NCI-H128 (cell line): Measurements from ENCODE around the gene NCF2.

Source experiments
- DNase-seq: peaks from one replicate; lab custom pipeline; 2025; ENCODE audit not compliant: unreplicated experiment; lab: John Stamatoyannopoulos, UW

The NCF2 gene

DNA sequence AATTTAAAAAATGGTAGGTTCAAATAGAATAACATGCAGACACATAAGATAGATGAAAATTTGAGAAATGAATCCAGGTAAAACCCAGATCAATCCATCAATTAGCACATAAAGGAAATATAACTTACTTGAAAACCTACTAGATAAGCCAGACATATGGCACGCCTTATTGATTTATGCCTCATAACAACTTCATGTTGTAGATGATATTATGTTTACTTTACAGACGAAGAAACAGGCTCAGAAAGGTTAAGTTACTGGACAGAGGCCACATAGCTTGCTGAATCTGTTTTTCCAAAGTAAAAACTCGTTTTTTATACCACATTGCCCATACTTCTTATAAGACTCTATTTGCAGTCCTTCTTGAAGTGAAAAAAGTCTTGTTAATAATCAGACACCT, 22.1 kb upstream of the NCF2 start:
- no peak for DNase-seq

DNA sequence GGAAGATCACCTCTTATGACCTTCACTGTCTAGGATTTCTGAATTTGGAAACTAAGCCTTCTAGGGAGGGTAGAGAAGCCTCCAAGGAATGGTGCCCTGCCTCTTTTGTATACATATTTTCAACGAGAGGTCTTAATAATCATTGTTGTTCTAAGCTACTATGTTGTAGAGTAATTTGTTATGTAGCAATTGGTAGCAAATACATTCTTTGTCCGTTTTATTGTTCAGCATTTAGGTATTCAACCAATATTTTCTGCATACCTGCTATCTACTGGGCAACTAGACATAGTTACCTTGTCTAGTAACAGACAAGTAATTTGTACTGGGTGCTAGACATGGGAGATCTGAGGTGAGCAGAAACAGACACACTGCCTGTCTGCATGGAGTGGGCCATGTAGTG, 20.8 kb upstream of the NCF2 start:
- no peak for DNase-seq

GRCh38 chr1:183609759-183610452, 19.6 kb upstream of the NCF2 start:
- DNase-seq = no peak

DNA sequence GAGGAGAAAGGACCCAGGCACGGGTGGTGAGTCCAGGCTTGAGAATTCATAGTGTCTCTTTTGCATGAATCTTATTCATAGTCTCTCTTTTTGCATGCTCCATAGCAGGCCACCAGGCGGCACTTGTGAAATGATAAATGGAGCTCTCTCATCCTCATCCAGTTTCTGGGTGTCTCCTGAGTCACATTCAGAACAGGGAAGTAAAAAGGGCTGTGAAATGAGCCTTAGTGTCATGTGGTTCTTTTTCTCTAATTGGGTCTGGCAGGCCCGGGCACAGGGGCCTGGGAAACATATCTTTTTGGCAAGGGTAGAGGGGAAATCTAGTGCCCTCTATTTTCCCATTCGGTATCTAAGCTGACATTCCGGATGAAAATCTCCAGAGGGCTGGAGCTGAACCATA, 19.1 kb upstream of the NCF2 start:
- no peak for DNase-seq

DNA sequence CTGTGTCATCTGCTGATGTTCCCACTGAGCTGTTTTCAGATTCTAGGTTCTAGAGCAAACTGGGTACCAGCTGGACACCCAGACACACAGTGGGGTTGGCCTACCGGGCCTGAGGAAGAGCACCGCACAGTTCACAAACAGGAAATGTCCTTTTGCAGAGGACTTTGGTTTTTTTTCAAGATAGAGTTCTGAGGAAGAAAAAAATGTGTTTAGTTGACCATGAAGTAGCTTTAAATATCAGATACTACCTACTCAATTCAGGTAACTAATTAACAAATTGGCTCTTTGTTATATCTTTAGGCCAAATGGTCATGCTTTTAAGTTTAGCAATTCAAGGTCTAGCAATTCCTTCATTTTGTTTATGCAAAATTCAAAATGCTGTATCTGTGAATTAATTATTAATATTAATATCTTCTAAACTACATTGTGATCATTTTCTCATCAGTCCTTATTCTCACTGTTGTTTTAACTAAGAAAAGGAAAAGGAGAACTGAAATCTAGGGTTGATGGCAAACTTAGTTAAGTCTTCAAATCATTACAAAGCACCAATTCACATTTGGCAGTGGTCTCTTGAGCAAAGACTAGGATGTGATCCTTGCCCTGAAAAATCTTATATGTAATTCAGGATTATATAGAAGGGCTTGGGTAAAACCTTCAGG, 17.2 kb upstream of the NCF2 start:
- DNase-seq = no peak

DNA sequence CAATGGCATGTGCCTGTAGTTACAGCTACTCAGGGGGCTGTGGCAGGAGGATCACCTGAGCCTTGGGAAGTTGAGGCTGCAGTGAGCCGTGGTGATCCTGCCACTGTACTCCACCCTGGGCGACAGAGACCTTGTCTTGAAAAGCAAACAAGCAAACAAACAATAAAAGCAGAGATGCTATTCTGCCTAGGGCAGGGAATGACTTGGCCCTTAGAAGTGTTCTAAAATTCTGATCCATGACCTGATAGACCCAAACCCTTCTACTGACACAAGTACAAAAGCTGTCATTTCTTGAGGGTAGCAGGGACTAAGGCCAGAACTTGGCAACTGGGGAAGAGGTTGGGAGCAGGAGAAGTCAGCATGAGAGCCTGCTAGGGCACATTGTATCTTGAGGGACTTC, 15.6 kb upstream of the NCF2 start:
- DNase-seq = no peak

DNA sequence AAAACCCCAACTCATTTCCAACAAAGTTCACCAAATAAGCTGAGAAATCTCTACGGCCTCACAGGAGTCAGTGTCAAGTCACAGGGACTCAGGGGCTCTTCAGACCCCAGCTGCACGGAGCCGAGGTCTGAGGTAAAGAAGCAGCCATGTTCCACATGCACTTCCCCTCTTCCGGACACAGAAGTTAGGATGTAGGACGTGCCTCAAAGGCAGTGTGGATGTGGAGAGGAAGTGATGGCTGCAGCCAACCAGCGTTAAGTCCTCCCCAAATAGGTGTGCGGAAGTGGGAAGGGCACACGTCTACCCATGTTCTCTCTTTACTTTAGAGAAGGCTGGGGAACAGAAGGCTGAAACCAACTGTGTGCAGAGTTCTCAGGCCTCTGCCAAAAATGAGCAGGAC, 14.6 kb upstream of the NCF2 start:
- no peak for DNase-seq

GRCh38 chr1:183604038-183604808, 14.0 kb upstream of the NCF2 start:
- DNase-seq = no peak

GRCh38 chr1:183602510-183602909, 12.3 kb upstream of the NCF2 start:
- no peak for DNase-seq

- no peak for DNase-seq
These were observed 10.4 kb upstream of the NCF2 start for GRCh38 chr1:183600634-183601033.

GRCh38 chr1:183600136-183600535, 9.9 kb upstream of the NCF2 start:
- DNase-seq = no peak

DNA sequence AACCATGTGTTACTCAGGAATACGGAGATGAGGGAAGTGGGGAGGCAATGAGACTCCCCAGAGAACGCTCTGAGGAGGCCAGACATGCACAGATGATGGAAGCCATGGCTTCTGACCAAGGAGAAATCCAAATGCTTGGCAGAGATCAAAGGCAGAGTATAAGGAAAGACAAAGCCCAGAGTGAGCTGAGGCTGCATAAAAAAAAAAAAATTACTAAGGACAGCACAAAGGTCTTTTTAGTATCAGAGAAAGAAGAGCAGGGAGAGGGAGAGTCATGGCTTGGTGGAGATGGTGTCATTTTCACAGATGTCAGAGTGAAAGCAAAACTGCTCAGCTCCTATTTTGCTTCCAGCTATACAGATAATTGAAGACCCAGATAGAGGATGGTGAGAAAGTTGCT, 8.1 kb upstream of the NCF2 start:
- no peak for DNase-seq

- DNase-seq = no peak
These were observed 7.5 kb upstream of the NCF2 start for GRCh38 chr1:183597656-183598347.

GRCh38 chr1:183596500-183596899, 6.2 kb upstream of the NCF2 start:
- DNase-seq = no peak

- no peak for DNase-seq
These were observed 5.3 kb upstream of the NCF2 start for GRCh38 chr1:183595537-183595936.

GRCh38 chr1:183593356-183593755, 3.1 kb upstream of the NCF2 start:
- no peak for DNase-seq

- no peak for DNase-seq
These were observed 2.5 kb upstream of the NCF2 start for GRCh38 chr1:183592733-183593132.

GRCh38 chr1:183589874-183590243, 400 bp downstream of the NCF2 start:
- no peak for DNase-seq

GRCh38 chr1:183589384-183589783, 875 bp downstream of the NCF2 start:
- no peak for DNase-seq

- DNase-seq = no peak
These were observed 1.4 kb downstream of the NCF2 start for GRCh38 chr1:183588827-183589226.

- no peak for DNase-seq
These were observed 3.3 kb downstream of the NCF2 start for GRCh38 chr1:183586926-183587325.

DNA sequence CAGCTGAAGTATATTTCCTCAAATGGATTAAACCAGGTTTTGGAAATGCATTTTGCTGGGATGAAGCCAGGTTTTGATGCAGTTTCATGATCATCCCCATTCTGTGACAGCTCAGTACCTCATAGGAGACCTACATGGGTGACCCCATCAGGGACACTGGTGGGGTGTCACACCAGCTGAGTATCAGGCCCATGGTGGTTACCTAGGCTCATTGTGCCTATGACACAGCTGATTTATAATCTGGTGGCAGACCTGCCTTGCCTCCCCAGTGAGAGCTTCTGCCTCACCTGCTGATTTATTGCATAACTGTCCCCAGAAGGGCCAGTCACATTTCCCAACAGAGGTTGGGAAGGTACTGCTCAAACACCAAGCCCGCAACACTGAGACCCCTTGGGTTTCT, 3.8 kb downstream of the NCF2 start:
- no peak for DNase-seq
